Measurements from ENCODE around the gene ZC3H18. TPM values are rescaled to one million over a fixed set of nuclear protein-coding genes. Genes with fewer than 3 reads are reported as not detected.
A peak's percentile ranks its signal among the peaks of the same experiment; 100 is the strongest.

Gene ZC3H18
- total RNA-seq, result 10 to 100 TPM; 16.0 to 40.4 (median 36.5) TPM
- 10 to 100 TPM; 17.1 to 25.3 TPM for polyA plus RNA-seq
- long read RNA-seq, donor 1, partial matches to known transcripts, result 25 of 39 reads
- long read RNA-seq, donor 1, other reads (novel, unspliced or antisense), result 10 of 39 reads
- long read RNA-seq, donor 2, partial matches to known transcripts, result 10 of 17 reads
- long read RNA-seq, donor 2, other reads (novel, unspliced or antisense), result 0 of 17 reads
- long read RNA-seq, donor 3, transcript ZC3H18-201 (18 exons, 3,729 nt), result major isoform, 27 of 60 reads
- long read RNA-seq, donor 3, partial matches to known transcripts, result 15 of 60 reads
- long read RNA-seq, donor 3, other reads (novel, unspliced or antisense), result 13 of 60 reads

DNA sequence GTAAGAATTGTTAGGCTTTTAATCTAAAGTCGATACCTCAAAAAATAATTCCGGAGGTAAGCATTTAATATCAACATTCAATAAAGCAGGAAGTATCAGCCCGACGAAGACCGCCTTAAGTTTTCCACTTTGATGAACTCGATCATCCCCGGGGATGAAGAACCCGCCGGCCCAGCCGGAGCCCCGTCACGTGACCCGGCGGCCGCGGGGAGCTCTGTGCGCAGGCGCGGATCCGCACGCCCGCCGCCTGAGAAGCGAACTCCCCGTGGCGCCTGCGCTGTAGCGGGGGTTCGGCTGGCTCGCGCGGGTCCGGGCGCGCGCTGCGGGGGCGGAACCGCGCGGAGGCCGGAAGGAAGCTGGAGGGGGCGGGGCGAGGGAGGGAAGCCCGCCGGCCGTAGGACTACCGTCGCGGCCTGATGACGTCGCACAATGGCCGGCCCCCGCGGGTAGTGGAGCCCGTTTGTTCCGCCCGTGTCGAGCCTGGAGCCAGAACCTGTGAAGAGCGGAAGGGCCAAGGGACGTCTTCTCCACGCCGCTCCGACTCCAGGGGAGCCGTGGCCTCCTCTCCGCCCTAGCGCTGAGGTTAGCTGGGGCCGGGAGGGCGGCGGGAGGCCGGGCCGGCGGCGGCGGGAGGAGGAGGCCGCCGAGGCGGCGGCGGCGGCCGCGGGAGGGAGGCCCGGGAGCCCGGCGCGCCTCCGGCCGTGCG is at the start of gene ZC3H18:
Gene ZC3H18 (plus strand): TSS at position 419 of the 706 bp plus-strand sequence. CDS start 6,721 bp downstream, outside the sequence.
- no peak for TF ChIP-seq CTCF (IDR thresholded peaks at IDR 0.05)
- peak; percentile 52 for TF ChIP-seq POLR2A (IDR thresholded peaks at IDR 0.05)
- no peak for TF ChIP-seq EP300 (IDR thresholded peaks at IDR 0.05)
- Histone ChIP-seq H3K4me3 (peak within 1 kb of the TSS; percentile 73), H3K27ac (peak within 1 kb of the TSS; percentile 26 to 39), H3K36me3 (no peaks in the 10 kb centered on the region), H3K27me3 (no peaks in the 10 kb centered on the region), H3K9me3 (no peaks in the 10 kb centered on the region), H3K4me1 (ENCODE audit: insufficient read depth) (peaks cover 7% of the 10 kb centered on the region)
- intact Hi-C loops (cut with DNase I), result loop anchor here in 1 of 4 donors (10.0 kb wide), 1 partner anchor 125 kb away; no protein-coding TSS in a partner anchor
- DNase-seq, result peak; percentile 96 to 99 (median 97)
- 0 to 1% (median 0%) methylated on average over 22 to 90 of the region's 90 CpGs for WGBS, 3 donors

- Histone ChIP-seq H3K9me3 (no peaks in the 10 kb centered on the region), H3K27ac (no peak overlapping the region), H3K4me1 (ENCODE audit: insufficient read depth) (peaks cover 8% of the 10 kb centered on the region), H3K36me3 (no peaks in the 10 kb centered on the region), H3K27me3 (no peaks in the 10 kb centered on the region), H3K4me3 (no peak overlapping the region)
- WGBS, 3 donors, result 31 to 52% (median 37%) methylated on average over 9 of the region's 9 CpGs
- no peak for TF ChIP-seq EP300 (IDR thresholded peaks at IDR 0.05)
- no peak for TF ChIP-seq POLR2A (IDR thresholded peaks at IDR 0.05)
- no peak for TF ChIP-seq CTCF (IDR thresholded peaks at IDR 0.05)
- intact Hi-C loops (cut with DNase I), result no loop called here
- DNase-seq, result no peak
These were observed 48.5 kb upstream of the ZC3H18 start for GRCh38 chr16:88521674-88522073.

DNA sequence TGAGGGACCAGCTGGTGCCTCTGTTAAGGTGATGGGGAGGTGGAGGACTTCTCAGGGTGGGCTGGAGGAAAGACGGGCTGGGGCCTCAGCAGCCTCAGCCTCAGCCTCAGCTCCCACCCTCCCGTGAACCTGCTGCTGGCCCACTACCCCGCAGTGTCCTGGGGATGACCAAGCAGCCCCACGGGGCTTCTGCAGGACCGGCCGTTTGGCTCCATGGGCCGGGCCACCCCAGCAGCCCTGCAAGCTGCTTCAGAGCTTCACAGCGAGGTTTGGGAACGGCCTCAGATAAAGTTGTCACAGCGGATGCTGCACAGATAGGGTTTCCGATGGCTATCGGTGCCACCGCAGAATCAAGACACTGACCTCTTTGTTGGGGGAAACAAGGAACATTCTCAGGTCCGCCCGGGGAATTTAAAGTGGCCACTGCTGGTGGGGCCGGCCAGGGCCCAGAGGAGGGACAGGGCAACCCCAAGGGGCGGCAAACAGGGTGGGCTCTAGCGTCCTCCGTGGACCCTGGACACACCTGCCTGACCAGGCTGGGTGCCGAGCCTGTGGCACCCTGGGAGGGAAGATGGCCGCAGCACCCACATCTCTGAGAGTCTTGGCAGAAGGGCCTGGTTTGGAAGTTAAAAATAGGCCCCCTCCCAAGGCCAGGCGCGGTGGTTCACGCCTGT is 47.8 kb upstream of the ZC3H18 start:
- Histone ChIP-seq H3K9me3 (no peaks in the 10 kb centered on the region), H3K36me3 (no peaks in the 10 kb centered on the region), H3K4me3 (no peak overlapping the region), H3K27ac (no peak overlapping the region), H3K4me1 (ENCODE audit: insufficient read depth) (peaks cover 11% of the 10 kb centered on the region), H3K27me3 (no peaks in the 10 kb centered on the region)
- WGBS, 3 donors, result 38 to 53% (median 46%) methylated on average over 24 of the region's 24 CpGs
- intact Hi-C loops (cut with DNase I), result no loop called here
- no peak for DNase-seq
- TF ChIP-seq POLR2A (IDR thresholded peaks at IDR 0.05), result no peak
- TF ChIP-seq EP300 (IDR thresholded peaks at IDR 0.05), result no peak
- no peak for TF ChIP-seq CTCF (IDR thresholded peaks at IDR 0.05)

Data from ovary (tissue), 10 donors.